MM.1S (cell line): Measurements from ENCODE around the gene CCDC13.

Experiments
- EZH2 ChIP-seq: fragments of 300-600 bp; sonication (generic); optimal IDR thresholded peaks from 2 replicates; pipeline ENCODE3; 2017; ENCODE audit warnings: low read depth, mild to moderate bottlenecking, antibody characterized with exemption, low read length, mixed read lengths
- TF ChIP-seq, protein P1 (sequence below): fragments of 300-600 bp; sonication (generic); IDR thresholded peaks from 2 replicates; pipeline ENCODE4 v1.5.1; 2016; ENCODE audit warnings: antibody characterized with exemption, low read length, mixed read lengths

DNA sequence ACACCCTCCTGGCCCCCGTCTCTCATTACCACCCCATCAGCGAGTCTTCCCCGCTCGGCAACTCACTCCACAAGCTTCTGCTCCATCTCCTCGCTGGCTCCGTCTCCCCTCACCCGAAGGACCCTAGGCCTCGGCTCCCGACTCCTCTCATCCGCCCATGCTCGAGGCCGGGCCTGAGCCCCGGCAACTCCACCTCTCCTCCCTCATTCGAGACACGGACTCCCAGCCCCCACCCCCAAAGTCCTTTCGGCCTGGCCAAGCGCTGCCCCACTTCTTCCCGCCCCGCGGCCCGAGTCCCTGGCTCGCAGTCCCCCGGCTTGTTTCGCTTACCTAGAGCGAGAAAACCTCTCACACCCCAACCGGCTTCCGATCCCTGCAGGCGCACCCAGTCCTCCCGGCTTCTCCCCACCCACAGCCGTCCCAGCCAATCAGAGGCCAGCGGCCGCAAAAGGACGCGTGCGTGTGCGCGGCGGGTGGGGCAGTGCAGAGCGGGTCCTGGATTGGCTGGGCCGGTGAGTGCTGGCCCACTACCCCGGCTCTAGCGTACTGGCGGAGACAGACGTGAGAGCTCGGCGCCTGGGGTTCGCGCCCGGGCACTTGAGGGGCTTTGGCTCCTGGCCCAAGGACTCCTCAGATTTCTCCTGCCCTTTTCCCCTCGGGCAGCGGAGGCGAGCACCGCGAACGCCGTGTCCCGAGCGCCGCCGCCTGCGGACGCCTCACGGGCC lies 31.2 kb upstream of the CCDC13 start, which contains the start of gene HIGD1A:
- TF ChIP-seq, protein P1, sequence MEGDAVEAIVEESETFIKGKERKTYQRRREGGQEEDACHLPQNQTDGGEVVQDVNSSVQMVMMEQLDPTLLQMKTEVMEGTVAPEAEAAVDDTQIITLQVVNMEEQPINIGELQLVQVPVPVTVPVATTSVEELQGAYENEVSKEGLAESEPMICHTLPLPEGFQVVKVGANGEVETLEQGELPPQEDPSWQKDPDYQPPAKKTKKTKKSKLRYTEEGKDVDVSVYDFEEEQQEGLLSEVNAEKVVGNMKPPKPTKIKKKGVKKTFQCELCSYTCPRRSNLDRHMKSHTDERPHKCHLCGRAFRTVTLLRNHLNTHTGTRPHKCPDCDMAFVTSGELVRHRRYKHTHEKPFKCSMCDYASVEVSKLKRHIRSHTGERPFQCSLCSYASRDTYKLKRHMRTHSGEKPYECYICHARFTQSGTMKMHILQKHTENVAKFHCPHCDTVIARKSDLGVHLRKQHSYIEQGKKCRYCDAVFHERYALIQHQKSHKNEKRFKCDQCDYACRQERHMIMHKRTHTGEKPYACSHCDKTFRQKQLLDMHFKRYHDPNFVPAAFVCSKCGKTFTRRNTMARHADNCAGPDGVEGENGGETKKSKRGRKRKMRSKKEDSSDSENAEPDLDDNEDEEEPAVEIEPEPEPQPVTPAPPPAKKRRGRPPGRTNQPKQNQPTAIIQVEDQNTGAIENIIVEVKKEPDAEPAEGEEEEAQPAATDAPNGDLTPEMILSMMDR = no peak
- TF ChIP-seq EZH2 = no peak
